PC-9 (cell line): ENCODE results near the gene PDE11A. TPM values are rescaled to one million over a fixed set of nuclear protein-coding genes. Genes with fewer than 3 reads are reported as not detected.
A peak's percentile ranks its signal among the peaks of the same experiment; 100 is the strongest.
"Not testable (repeated sequence)": the region's sequence is repeated elsewhere in the genome, so short reads cannot be mapped to it uniquely, and the experiment has no call there.

Experiments used
- BruUV-seq: library from RNA; stranded (reverse); fragments of 400-500 nt; replicated peaks from 2 replicates; lab custom pipeline; 2021; lab: Mats Ljungman, UMichigan
- CTCF ChIA-PET: fragments of 300-600 bp; sonication (Branson Sonifier 250); formaldehyde crosslinking; loops from one replicate; lab custom pipeline; 2022; ENCODE audit warnings: antibody characterized with exemption; lab: Charles Lee
- POLR2A ChIA-PET: fragments of 300-600 bp; sonication (Branson Sonifier 250); formaldehyde crosslinking; loops from one replicate; lab custom pipeline; 2022; ENCODE audit warnings: antibody characterized with exemption; ENCODE audit not compliant: unreplicated experiment; lab: Charles Lee
- DNase-seq, 2 experiments: peaks; one replicate each; pipeline versions ENCODE4 v3.0.0 to v3.0.0-alpha.2; 2015 to 2022; ENCODE audit warnings: mixed read lengths in 1 of 2
- H2AFZ ChIP-seq: fragments of 200-600 bp; sonication (generic); 2 replicates; pipeline ENCODE4 v1.8.1; 2017; ENCODE audit warnings: antibody characterized with exemption
- H3F3A ChIP-seq: fragments of 200-600 bp; sonication (generic); 2 replicates; pipeline ENCODE4 v1.8.1; 2017; ENCODE audit warnings: antibody characterized with exemption, mild to moderate bottlenecking, low read depth; ENCODE audit not compliant: insufficient read depth
- H3K27ac ChIP-seq: fragments of 200-600 bp; sonication (generic); 2 replicates; pipeline ENCODE4 v1.6.1; 2016; ENCODE audit warnings: mixed run types
- H3K27me3 ChIP-seq: fragments of 200-600 bp; sonication (generic); 2 replicates; pipeline ENCODE4 v1.6.1; 2016; ENCODE audit warnings: low read depth, mixed run types; ENCODE audit not compliant: insufficient read depth
- H3K36me3 ChIP-seq: fragments of 200-600 bp; sonication (generic); 2 replicates; pipeline ENCODE4 v1.6.1; 2016; ENCODE audit warnings: low read depth, mixed run types
- H3K4me1 ChIP-seq: fragments of 200-600 bp; sonication (generic); replicated peaks from 2 replicates; pipeline ENCODE4 v1.6.1; 2016; ENCODE audit warnings: mixed run types; ENCODE audit not compliant: insufficient read depth
- H3K4me2 ChIP-seq: fragments of 200-600 bp; sonication (generic); 2 replicates; pipeline ENCODE4 v1.6.1; 2017; ENCODE audit warnings: mixed run types
- H3K4me3 ChIP-seq: fragments of 200-600 bp; sonication (generic); 2 replicates; pipeline ENCODE4 v1.6.1; 2016; ENCODE audit warnings: mixed run types
- H3K79me2 ChIP-seq: fragments of 200-600 bp; sonication (generic); 2 replicates; pipeline ENCODE4 v1.6.1; 2017; ENCODE audit warnings: low read depth, mixed run types
- H3K9me2 ChIP-seq: fragments of 200-600 bp; sonication (generic); 2 replicates; pipeline ENCODE4 v1.8.1; 2017; ENCODE audit warnings: mild to moderate bottlenecking; ENCODE audit not compliant: insufficient read depth
- H3K9me3 ChIP-seq: fragments of 200-600 bp; sonication (generic); 2 replicates; pipeline ENCODE4 v1.8.1; 2016; ENCODE audit warnings: low read depth; ENCODE audit not compliant: insufficient read depth
- H4K20me1 ChIP-seq: fragments of 200-600 bp; sonication (generic); 2 replicates; pipeline ENCODE4 v1.8.1; 2017; ENCODE audit not compliant: insufficient read depth
- EZH2 ChIP-seq: fragments of 200-600 bp; sonication (generic); IDR thresholded peaks from 2 replicates; pipeline ENCODE4 v1.8.0; 2017; ENCODE audit warnings: antibody characterized with exemption, low read depth
- intact Hi-C: fragments of 100-400 bp; cut with micrococcal nuclease; formaldehyde crosslinking; loops from one replicate; pipeline ENCODE4 v1.10.0; 2022; ENCODE audit not compliant: unreplicated experiment
- total RNA-seq: library from RNA; stranded (reverse); gene quantifications from 2 replicates; pipeline ENCODE4 v1.2.3, GENCODE V29; 2021
- TF ChIP-seq, protein P1 (sequence below): fragments of 200-600 bp; sonication (generic); conservative IDR thresholded peaks from 2 replicates; pipeline ENCODE4 v1.6.1; 2017; ENCODE audit warnings: mixed run types, antibody characterized with exemption, mild to moderate bottlenecking, moderate library complexity

Gene PDE11A
- total RNA-seq, 1 experiment from 2014 or later = 1.4 TPM

DNA sequence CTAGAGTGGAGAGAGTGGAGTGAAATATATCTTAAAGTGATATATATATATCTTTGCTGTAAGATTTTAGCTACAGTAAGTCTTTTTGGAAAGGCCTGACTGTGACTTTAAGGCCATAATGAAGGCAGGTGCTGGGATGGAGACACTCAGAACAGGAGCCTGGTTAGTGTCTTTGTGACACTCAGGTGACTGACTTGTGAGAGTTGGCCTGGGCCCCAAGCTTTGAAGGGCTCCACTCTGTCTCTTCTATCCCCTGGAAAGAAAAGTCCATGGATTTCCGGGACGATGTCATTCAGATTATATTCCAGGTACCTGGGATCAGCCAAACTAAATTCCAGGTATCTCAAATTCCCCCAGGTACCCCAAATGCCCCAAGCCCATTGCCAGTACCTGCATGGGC, 276.6 kb downstream of the PDE11A start:
- no peaks in the 10 kb centered on the region for H4K20me1 ChIP-seq
- H3K27ac ChIP-seq = no peak overlapping the region
- BruUV-seq = no TSS peak
- no peak overlapping the region for H3K4me2 ChIP-seq
- no peaks in the 10 kb centered on the region for H3K79me2 ChIP-seq
- no peak overlapping the region for H3K4me3 ChIP-seq
- CTCF ChIA-PET = no interaction called here
- no peaks in the 10 kb centered on the region for H3K9me3 ChIP-seq
- no peaks in the 10 kb centered on the region for H3K4me1 ChIP-seq
- H3K27me3 ChIP-seq = no peaks in the 10 kb centered on the region
- intact Hi-C loops = no loop called here
- POLR2A ChIA-PET = no interaction called here
- no peaks in the 10 kb centered on the region for H3F3A ChIP-seq
- no peak for DNase-seq
- H3K36me3 ChIP-seq = no peaks in the 10 kb centered on the region
- H3K9me2 ChIP-seq = no peaks in the 10 kb centered on the region
- no peak overlapping the region for H2AFZ ChIP-seq
- TF ChIP-seq EZH2 = no peak
- TF ChIP-seq, protein P1, sequence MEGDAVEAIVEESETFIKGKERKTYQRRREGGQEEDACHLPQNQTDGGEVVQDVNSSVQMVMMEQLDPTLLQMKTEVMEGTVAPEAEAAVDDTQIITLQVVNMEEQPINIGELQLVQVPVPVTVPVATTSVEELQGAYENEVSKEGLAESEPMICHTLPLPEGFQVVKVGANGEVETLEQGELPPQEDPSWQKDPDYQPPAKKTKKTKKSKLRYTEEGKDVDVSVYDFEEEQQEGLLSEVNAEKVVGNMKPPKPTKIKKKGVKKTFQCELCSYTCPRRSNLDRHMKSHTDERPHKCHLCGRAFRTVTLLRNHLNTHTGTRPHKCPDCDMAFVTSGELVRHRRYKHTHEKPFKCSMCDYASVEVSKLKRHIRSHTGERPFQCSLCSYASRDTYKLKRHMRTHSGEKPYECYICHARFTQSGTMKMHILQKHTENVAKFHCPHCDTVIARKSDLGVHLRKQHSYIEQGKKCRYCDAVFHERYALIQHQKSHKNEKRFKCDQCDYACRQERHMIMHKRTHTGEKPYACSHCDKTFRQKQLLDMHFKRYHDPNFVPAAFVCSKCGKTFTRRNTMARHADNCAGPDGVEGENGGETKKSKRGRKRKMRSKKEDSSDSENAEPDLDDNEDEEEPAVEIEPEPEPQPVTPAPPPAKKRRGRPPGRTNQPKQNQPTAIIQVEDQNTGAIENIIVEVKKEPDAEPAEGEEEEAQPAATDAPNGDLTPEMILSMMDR = no peak

GRCh38 chr2:177785143-177785542, 287.4 kb downstream of the PDE11A start:
- H3F3A ChIP-seq, H3K4me3 ChIP-seq, intact Hi-C loops, H3K4me1 ChIP-seq, H3K4me2 ChIP-seq, H3K9me3 ChIP-seq, BruUV-seq, H3K36me3 ChIP-seq, H3K9me2 ChIP-seq, H2AFZ ChIP-seq, H3K27ac ChIP-seq, H4K20me1 ChIP-seq, H3K27me3 ChIP-seq, H3K79me2 ChIP-seq: not testable (repeated sequence)
- CTCF ChIA-PET = interaction anchor here (0.6 kb wide), 1 partner anchor 12 kb away, joined by 3 read pairs; no protein-coding TSS in a partner anchor
- DNase-seq = peak in 1 of 2 experiments; percentile 20
- POLR2A ChIA-PET = interaction anchor here (0.6 kb wide), 1 partner anchor 656 kb away, joined by 5 read pairs; no protein-coding TSS in a partner anchor

DNA sequence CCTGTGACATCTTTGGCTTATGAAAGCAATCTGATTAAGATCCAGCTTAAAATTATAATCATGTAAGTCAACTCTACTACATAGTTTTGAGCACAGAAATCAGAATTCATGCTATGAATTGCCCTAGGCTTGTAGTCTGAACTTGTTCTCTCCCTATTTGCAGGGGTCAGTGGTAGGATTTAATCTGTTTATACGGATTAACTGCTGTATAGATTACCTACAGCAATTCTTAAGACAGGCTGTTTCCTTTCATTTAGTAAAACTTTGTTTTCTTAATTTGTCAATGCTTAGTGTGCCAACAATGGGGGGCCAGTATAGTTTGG, 287.9 kb downstream of the PDE11A start:
- Histone ChIP-seq H3K27ac (no peak overlapping the region), H3F3A (no peaks in the 10 kb centered on the region), H3K9me3 (no peaks in the 10 kb centered on the region), H3K27me3 (no peaks in the 10 kb centered on the region), H3K4me3 (no peak overlapping the region), H2AFZ (no peak overlapping the region), H3K4me1 (peaks cover 7% of the 10 kb centered on the region; the same call in 1 of the 2 replicates), H4K20me1 (no peaks in the 10 kb centered on the region), H3K36me3 (no peaks in the 10 kb centered on the region), H3K79me2 (no peaks in the 10 kb centered on the region), H3K9me2 (no peaks in the 10 kb centered on the region), H3K4me2 (0 out of 2 replicates have a peak overlapping the region, but pooled peaks have one; percentile 2)
- POLR2A ChIA-PET = interaction anchor here (0.6 kb wide), 1 partner anchor 657 kb away, joined by 5 read pairs; no protein-coding TSS in a partner anchor
- no peak for DNase-seq
- no TSS peak for BruUV-seq
- CTCF ChIA-PET = interaction anchor here (0.6 kb wide), 1 partner anchor 12 kb away, joined by 3 read pairs; no protein-coding TSS in a partner anchor
- intact Hi-C loops = no loop called here
- TF ChIP-seq, protein P1 = no peak
- TF ChIP-seq EZH2 = no peak
